LNCaP clone FGC (cell line): ENCODE measurements around the gene IST1.

ENCODE experiments used
- DNase-seq: peaks from one replicate; pipeline ENCODE4 v3.0.0-alpha.2; 2011; ENCODE audit warnings: low read depth
- H3K4me3 ChIP-seq: 2 replicates; pipeline ENCODE4 v1.5.1; 2011; ENCODE audit warnings: mild to moderate bottlenecking, low read depth, low read length, control low read depth
- TF ChIP-seq, protein P1 (sequence below): IDR thresholded peaks from 2 replicates; pipeline ENCODE4 v1.5.1; 2012; ENCODE audit warnings: mild to moderate bottlenecking; ENCODE audit not compliant: control insufficient read depth, insufficient read depth; ENCODE audit errors: extremely low read depth

Gene IST1

GRCh38 chr16:71878911-71879310, 16.4 kb upstream of the IST1 start:
- H3K4me3 ChIP-seq = no peak overlapping the region
- TF ChIP-seq, protein P1, sequence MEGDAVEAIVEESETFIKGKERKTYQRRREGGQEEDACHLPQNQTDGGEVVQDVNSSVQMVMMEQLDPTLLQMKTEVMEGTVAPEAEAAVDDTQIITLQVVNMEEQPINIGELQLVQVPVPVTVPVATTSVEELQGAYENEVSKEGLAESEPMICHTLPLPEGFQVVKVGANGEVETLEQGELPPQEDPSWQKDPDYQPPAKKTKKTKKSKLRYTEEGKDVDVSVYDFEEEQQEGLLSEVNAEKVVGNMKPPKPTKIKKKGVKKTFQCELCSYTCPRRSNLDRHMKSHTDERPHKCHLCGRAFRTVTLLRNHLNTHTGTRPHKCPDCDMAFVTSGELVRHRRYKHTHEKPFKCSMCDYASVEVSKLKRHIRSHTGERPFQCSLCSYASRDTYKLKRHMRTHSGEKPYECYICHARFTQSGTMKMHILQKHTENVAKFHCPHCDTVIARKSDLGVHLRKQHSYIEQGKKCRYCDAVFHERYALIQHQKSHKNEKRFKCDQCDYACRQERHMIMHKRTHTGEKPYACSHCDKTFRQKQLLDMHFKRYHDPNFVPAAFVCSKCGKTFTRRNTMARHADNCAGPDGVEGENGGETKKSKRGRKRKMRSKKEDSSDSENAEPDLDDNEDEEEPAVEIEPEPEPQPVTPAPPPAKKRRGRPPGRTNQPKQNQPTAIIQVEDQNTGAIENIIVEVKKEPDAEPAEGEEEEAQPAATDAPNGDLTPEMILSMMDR = no peak
- no peak for DNase-seq

- TF ChIP-seq, protein P1 = no peak
- no peak for DNase-seq
- no peak overlapping the region for H3K4me3 ChIP-seq
Measured at GRCh38 chr16:71880176-71880575, 15.2 kb upstream of the IST1 start.

- TF ChIP-seq, protein P1 = peak; percentile 70
- peak overlapping the region; percentile 69 for H3K4me3 ChIP-seq
- DNase-seq = peak; percentile 75
Measured at GRCh38 chr16:71882505-71883167, 12.7 kb upstream of the IST1 start.

DNA sequence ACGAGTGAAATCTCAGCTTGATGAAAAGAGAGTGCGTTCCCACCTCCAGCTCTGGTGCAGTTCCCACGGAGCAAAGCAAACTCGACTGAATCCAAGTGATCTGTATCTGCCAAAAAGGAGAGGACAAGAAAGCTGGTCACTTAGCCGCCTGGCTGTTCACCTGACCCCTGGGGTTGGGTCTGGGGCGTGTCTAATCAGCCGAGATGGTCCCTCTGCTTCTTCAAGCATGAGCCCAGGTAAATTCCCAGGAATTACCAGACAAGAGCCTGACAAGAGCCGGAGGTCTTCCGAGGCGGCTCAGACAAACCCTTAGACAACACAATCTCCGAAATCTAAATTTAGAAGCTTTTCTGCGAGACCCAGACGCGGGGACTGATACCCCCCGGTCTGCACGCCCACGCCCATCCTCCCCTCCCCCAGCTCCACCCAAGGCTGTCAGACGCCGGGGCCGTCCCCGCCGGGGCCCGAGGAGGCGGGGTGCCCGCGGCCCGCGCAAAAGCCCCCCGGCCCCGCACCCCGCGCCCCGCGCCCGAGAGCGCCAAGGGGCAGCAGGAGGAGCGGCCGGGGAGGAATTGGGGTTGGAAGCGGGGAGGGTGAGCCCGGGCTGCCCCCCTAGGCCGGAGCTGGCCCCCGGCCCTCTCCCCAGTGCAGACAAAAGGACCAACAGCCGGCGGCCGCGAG, 12.0 kb upstream of the IST1 start:
- TF ChIP-seq, protein P1 = peak; percentile 40
- peak overlapping the region; percentile 69 for H3K4me3 ChIP-seq
- peak; percentile 44 for DNase-seq

GRCh38 chr16:71883849-71884638, 11.3 kb upstream of the IST1 start, which contains the start of gene ZNF821:
TSS of gene ZNF821 (minus strand) at chr16:71884182. CDS start at chr16:71879946, 4,236 bp downstream.
- TF ChIP-seq, protein P1 = no peak
- peak within 1 kb of the TSS; percentile 69 for H3K4me3 ChIP-seq
- no peak for DNase-seq

GRCh38 chr16:71885261-71885650, 10.1 kb upstream of the IST1 start:
- TF ChIP-seq, protein P1 = no peak
- H3K4me3 ChIP-seq = no peak overlapping the region
- peak; percentile 39 for DNase-seq
